ENCODE data around the gene UBE2Z. TPM values are rescaled to one million over a fixed set of nuclear protein-coding genes. Genes with fewer than 3 reads are reported as not detected.

Gene UBE2Z
- total and polyA plus RNA-seq, 12 donors = 15.5 to 47.5 (median 37.6) TPM

GRCh38 chr17:48868916-48869500 lies 39.2 kb upstream of the UBE2Z start:
- Histone ChIP-seq H3K27ac (peak overlapping the region in 2 of 10 donors; percentile 30 to 41), H3K36me3 (peaks cover 0 to 33% (median 22%) of the 10 kb centered on the region in 9 donors), H3K9me3 (no peaks in the 10 kb centered on the region), H3K27me3 (no peaks in the 10 kb centered on the region), H3K4me3 (no peak overlapping the region), H3K4me1 (peaks cover 3 to 47% (median 38%) of the 10 kb centered on the region in 9 donors)
- TF ChIP-seq, protein P1, sequence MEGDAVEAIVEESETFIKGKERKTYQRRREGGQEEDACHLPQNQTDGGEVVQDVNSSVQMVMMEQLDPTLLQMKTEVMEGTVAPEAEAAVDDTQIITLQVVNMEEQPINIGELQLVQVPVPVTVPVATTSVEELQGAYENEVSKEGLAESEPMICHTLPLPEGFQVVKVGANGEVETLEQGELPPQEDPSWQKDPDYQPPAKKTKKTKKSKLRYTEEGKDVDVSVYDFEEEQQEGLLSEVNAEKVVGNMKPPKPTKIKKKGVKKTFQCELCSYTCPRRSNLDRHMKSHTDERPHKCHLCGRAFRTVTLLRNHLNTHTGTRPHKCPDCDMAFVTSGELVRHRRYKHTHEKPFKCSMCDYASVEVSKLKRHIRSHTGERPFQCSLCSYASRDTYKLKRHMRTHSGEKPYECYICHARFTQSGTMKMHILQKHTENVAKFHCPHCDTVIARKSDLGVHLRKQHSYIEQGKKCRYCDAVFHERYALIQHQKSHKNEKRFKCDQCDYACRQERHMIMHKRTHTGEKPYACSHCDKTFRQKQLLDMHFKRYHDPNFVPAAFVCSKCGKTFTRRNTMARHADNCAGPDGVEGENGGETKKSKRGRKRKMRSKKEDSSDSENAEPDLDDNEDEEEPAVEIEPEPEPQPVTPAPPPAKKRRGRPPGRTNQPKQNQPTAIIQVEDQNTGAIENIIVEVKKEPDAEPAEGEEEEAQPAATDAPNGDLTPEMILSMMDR (IDR thresholded peaks at IDR 0.05) = no peak
- WGBS, 2 donors = 60 to 63% methylated on average over 3 of the region's 3 CpGs
- intact Hi-C loops (cut with DNase I) = loop anchor here in 1 of 10 donors (5.0 kb wide), 1 partner anchor 52 kb away; the partner anchor contains the start of gene TTLL6
- no peak for DNase-seq
- ATAC-seq = no peak

DNA sequence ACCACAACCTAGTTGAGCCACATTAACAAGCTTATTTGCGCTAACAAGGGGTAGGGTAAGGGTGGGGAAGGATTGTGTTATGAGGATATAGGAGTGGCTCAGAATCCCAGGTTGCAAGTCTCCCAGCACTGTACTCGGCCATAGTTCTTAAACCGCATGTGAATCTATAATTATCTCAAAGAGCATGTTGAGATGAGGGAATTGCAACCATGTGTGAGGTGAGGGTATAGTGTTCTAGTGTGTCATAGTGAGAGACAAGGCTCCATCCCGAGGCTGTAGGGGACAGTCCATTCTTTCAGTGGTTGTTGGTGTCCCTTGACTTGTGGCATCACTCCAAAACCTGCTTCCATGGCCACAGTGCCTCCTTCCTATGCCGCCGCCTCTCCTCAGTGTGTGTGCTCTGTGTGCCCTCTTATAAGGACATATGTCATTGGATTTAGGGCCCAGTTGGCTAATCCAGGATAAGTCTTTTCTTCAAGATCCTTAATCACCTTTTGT lies 38.3 kb upstream of the UBE2Z start:
- peaks cover 0 to 24% (median 14%) of the 10 kb centered on the region in 9 donors for H3K36me3 ChIP-seq
- no peak for DNase-seq
- intact Hi-C loops (cut with DNase I) = loop anchor here in 6 of 10 donors (5.0 to 10.0 kb wide), 3 partner anchors 38 to 145 kb away; partner anchors contain the start of genes CALCOCO2 (in 3 of the 6), HOXB13 (in 2 of the 6), PRAC1 (in 2 of the 6) and PRAC2 (in 2 of the 6)
- peaks cover 3 to 51% (median 38%) of the 10 kb centered on the region in 9 donors for H3K4me1 ChIP-seq
- H3K9me3 ChIP-seq = no peaks in the 10 kb centered on the region
- H3K27me3 ChIP-seq = no peaks in the 10 kb centered on the region
- WGBS, 2 donors = 55 to 59% methylated on average over 6 of the region's 6 CpGs
- peak overlapping the region in 3 of 10 donors; percentile 13 to 41 (median 30) for H3K27ac ChIP-seq
- no peak overlapping the region for H3K4me3 ChIP-seq
- TF ChIP-seq, protein P1 (IDR thresholded peaks at IDR 0.05) = no peak
- peak in 3 of 8 donors; percentile 7 to 49 (median 34) for ATAC-seq

DNA sequence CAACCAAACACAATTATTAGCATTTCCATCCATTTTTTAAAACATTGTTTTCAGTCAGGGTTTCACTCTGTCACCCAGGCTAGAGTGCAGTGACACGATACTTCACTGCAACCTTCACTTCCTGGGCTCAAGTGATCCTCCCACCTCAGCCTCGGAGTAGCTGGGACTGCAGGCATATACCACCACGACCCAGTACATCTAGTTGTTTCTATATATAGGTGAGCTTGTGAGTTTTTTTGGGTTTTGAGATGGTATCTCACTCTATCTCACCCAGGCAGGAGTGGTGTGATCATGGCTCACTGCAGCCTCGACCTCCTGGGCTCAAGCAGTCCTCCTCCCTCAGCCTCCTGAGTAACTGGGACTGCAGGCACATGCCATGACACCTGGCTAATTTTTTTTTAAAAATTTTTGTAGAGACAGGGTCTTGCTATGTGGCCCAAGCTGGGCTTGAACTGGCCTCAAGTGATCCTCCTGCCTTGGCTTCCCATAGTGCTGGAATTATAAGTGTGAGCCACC lies 37.1 kb upstream of the UBE2Z start:
- DNase-seq (no peak), ATAC-seq (peak in 1 of 8 donors; percentile 25)
- Histone ChIP-seq H3K4me3 (no peak overlapping the region), H3K36me3 (peaks cover 0 to 12% (median 2%) of the 10 kb centered on the region in 9 donors), H3K27ac (peak overlapping the region in 9 of 10 donors; percentile 31 to 82 (median 78)), H3K4me1 (peaks cover 3 to 51% (median 38%) of the 10 kb centered on the region in 9 donors), H3K27me3 (no peaks in the 10 kb centered on the region), H3K9me3 (no peaks in the 10 kb centered on the region)
- TF ChIP-seq, protein P1 (IDR thresholded peaks at IDR 0.05) = no peak
- intact Hi-C loops (cut with DNase I) = loop anchor here in 5 of 10 donors (5.0 to 10.0 kb wide), 2 partner anchors 39 to 146 kb away; partner anchors contain the start of genes CALCOCO2 (in 3 of the 5), HOXB13 (in 2 of the 5), PRAC1 (in 2 of the 5) and PRAC2 (in 2 of the 5)
- 58 to 70% methylated on average over 4 of the region's 4 CpGs for WGBS, 2 donors

Measured in heart right ventricle (tissue), 16 donors.